Vagina (tissue), 2 donors: ENCODE data around the gene TRAPPC14.

ENCODE experiments used
- POLR2A ChIP-seq, 2 donors: fragments of 450-650 bp; IDR thresholded peaks; one replicate each; pipeline ENCODE4 v1.6.1; 2017; ENCODE audit warnings: antibody characterized with exemption in 2 of 2, mild to moderate bottlenecking in 2 of 2, moderate library complexity in 2 of 2
- TF ChIP-seq, protein P1 (sequence below), 3 experiments: fragments of 450-650 bp in 2 of 3; fragments of 200-600 bp in 1 of 3; sonication (generic) in 1 of 3; IDR thresholded peaks; one replicate each; pipeline ENCODE4 v1.5.1; 2017 to 2019; ENCODE audit warnings: antibody characterized with exemption in 3 of 3, mild to moderate bottlenecking in 2 of 3, moderate library complexity in 2 of 3

DNA sequence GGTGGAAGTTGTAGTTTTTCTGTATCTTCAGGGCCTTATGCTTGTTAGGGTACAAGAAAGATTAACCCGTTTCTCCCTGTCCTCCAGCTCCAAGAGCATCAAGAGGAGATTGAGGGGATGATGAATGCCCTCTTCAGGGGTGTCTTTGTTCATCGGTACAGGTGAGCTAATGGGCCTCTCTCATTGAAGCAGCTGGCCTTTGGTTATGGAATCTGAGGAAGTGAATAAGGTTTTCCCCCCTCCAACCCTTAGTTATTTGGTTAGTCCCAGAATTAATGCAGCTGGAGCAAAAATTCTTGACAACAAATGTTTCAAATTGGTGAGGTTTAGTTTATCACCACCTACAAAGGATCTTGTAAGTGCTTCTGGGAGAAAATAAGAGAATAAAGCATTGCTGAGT lies 36.7 kb upstream of the TRAPPC14 start:
- TF ChIP-seq, protein P1, sequence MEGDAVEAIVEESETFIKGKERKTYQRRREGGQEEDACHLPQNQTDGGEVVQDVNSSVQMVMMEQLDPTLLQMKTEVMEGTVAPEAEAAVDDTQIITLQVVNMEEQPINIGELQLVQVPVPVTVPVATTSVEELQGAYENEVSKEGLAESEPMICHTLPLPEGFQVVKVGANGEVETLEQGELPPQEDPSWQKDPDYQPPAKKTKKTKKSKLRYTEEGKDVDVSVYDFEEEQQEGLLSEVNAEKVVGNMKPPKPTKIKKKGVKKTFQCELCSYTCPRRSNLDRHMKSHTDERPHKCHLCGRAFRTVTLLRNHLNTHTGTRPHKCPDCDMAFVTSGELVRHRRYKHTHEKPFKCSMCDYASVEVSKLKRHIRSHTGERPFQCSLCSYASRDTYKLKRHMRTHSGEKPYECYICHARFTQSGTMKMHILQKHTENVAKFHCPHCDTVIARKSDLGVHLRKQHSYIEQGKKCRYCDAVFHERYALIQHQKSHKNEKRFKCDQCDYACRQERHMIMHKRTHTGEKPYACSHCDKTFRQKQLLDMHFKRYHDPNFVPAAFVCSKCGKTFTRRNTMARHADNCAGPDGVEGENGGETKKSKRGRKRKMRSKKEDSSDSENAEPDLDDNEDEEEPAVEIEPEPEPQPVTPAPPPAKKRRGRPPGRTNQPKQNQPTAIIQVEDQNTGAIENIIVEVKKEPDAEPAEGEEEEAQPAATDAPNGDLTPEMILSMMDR (IDR thresholded peaks at IDR 0.05) = no peak
- TF ChIP-seq POLR2A (IDR thresholded peaks at IDR 0.05) = no peak
